C4-2B (cell line): ENCODE measurements around the gene PLA2R1.

Experiments
- CTCF ChIP-seq: fragments of 450-650 bp; conservative IDR thresholded peaks from 2 replicates; pipeline ENCODE4 v1.5.1; 2017; ENCODE audit warnings: mild to moderate bottlenecking
- ZFX ChIP-seq: fragments of 450-650 bp; IDR thresholded peaks from 2 replicates; pipeline ENCODE4 v1.6.1; 2017

DNA sequence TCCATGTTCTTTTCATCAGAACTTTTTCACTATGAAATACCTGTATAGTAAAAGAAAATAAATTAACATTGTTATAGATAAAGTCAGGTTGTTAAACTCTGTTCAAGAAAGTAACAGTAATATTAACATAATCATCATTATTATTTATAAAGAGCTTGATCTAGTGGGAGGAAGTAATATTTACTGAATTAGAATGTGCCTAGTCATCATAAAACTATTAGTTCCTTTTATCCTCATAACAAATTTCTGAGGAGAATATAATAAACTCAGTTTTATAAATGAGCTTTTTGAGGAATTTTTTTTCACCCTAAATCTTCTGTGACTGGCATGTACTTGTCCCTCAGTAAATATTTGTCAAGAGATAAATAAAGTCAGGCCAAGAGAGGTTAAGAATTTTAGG, 78.4 kb downstream of the PLA2R1 start:
- TF ChIP-seq CTCF (no peak), ZFX (no peak)
